ENCODE measurements around the gene CDK14.

GRCh38 chr7:90945104-90945787, 349.1 kb downstream of the CDK14 start:
- TF ChIP-seq MAX (IDR thresholded peaks at IDR 0.05; ENCODE audit: insufficient read depth, insufficient read length) (no peak), FOS (IDR thresholded peaks at IDR 0.05; ENCODE audit: borderline replicate concordance, insufficient read depth, low read length) (no peak), CTCF (IDR thresholded peaks at IDR 0.05; ENCODE audit: extremely low read depth in 1 of 2, insufficient read depth in 1 of 2, low read depth in 1 of 2, low read length in 2 of 2) (no peak), POLR2AphosphoS5 (IDR thresholded peaks at IDR 0.05; ENCODE audit: insufficient read depth, low read depth, low read length) (no peak)
